Right hindlimb (tissue), 1 donor: ENCODE data around the gene NFE2L2.
"Not testable (repeated sequence)": the region's sequence is repeated elsewhere in the genome, so short reads cannot be mapped to it uniquely, and the experiment has no call there.

Experiments
- DNase-seq: peaks from one replicate; pipeline ENCODE4 v3.0.0-alpha.2; 2018

NFE2L2 gene

GRCh38 chr2:177255227-177255601 is 9.3 kb downstream of the NFE2L2 start:
- no peak for DNase-seq

- DNase-seq = no peak
Observed at GRCh38 chr2:177254433-177255226, 9.9 kb downstream of the NFE2L2 start.

- no peak for DNase-seq
Observed at GRCh38 chr2:177253704-177254103, 10.8 kb downstream of the NFE2L2 start.

GRCh38 chr2:177252808-177253531 is 11.6 kb downstream of the NFE2L2 start:
- DNase-seq = no peak

GRCh38 chr2:177251165-177251542 is 13.4 kb downstream of the NFE2L2 start:
- DNase-seq = no peak

- no peak for DNase-seq
Observed at GRCh38 chr2:177250461-177250860, 14.1 kb downstream of the NFE2L2 start.

- DNase-seq = no peak
Observed at GRCh38 chr2:177249038-177249437, 15.5 kb downstream of the NFE2L2 start.

- no peak for DNase-seq
Observed at GRCh38 chr2:177247693-177248262, 16.7 kb downstream of the NFE2L2 start.

GRCh38 chr2:177246523-177247030 is 17.9 kb downstream of the NFE2L2 start:
- not testable (repeated sequence) for DNase-seq

GRCh38 chr2:177246000-177246399 is 18.5 kb downstream of the NFE2L2 start:
- no peak for DNase-seq

GRCh38 chr2:177245010-177245422 is 19.5 kb downstream of the NFE2L2 start:
- DNase-seq = no peak

- no peak for DNase-seq
Observed at GRCh38 chr2:177244244-177244771, 20.2 kb downstream of the NFE2L2 start.

- DNase-seq = no peak
Observed at GRCh38 chr2:177243476-177243875, 21.1 kb downstream of the NFE2L2 start.

GRCh38 chr2:177243073-177243472 is 21.5 kb downstream of the NFE2L2 start:
- no peak for DNase-seq

- no peak for DNase-seq
Observed at GRCh38 chr2:177242121-177242987, 22.2 kb downstream of the NFE2L2 start.

GRCh38 chr2:177241711-177242120 is 22.8 kb downstream of the NFE2L2 start:
- DNase-seq = no peak

GRCh38 chr2:177239932-177240630 is 24.4 kb downstream of the NFE2L2 start:
- DNase-seq = peak; percentile 38

GRCh38 chr2:177239053-177239452 is 25.5 kb downstream of the NFE2L2 start:
- no peak for DNase-seq

GRCh38 chr2:177237932-177238331 is 26.6 kb downstream of the NFE2L2 start:
- no peak for DNase-seq

- no peak for DNase-seq
Observed at GRCh38 chr2:177235855-177236437, 28.6 kb downstream of the NFE2L2 start.

- DNase-seq = no peak
Observed at GRCh38 chr2:177234267-177234666, 30.3 kb downstream of the NFE2L2 start.
